NCI-H1417 treated with DMSO at 0.1 percent for 48 hours (cell line): ENCODE results near the gene CHRNB4.
"Not testable (repeated sequence)": the region's sequence is repeated elsewhere in the genome, so short reads cannot be mapped to it uniquely, and the experiment has no call there.

Experiments
- DNase-seq: peaks from one replicate; lab custom pipeline; 2025; lab: John Stamatoyannopoulos, UW

The CHRNB4 gene

DNA sequence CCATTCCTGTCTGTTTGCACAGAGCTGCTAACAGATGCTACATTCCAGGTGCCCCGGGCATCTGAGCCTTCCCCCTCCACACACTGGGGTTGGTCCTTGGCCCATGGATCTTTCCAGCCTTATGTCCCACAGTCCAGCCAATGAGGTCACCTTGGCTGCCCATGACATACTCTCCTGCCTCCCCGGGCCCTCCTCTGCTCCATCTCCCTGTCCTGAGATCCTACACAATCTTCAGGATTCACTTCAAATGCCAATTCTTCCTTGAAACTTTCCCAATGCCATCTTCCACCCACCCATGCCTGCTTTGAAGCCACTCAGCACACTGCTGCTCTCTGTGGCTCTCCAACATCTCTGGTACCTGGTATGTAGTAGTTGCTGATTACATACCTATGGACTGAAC is 24.5 kb downstream of the CHRNB4 start:
- no peak for DNase-seq

DNA sequence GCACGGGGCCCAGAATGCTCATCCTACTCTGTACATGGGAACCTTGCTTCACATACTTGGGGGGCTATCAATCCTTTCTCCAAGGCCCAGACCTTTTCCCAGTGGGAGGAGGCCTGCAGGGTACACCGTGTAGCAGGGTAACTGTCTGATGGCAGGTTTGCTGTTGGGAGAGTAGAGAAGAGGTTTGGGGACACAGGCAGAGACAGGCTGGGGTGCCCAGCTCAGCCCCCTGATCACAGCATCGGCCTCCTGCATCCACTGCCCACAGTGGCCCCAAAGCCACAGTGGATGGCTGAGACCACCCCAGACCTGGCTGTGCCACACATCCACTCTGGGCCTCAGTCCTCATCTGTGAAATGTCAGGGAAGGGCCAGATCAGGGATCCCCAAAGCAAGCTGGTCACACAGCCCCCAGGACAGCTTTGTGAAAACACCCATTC is 25.8 kb downstream of the CHRNB4 start:
- DNase-seq = no peak

DNA sequence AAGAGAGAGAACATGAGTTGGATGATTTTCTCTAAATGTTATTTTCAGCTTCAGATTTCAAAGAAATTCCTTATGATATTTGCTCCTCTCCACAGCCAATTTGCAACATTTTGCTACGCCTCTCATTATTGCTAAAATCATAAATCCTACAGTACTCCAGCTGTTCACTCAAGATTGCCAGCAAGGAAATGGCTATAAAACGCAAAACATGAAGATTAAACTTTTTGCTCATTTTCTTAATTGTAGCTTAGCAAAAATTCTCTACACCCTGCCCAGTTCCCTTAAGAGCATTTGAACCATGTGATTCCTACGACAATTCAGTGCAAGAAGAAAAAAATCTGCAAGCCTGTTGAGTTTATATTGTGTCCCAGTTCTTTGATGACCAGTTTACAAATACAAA is 27.0 kb downstream of the CHRNB4 start:
- no peak for DNase-seq

DNA sequence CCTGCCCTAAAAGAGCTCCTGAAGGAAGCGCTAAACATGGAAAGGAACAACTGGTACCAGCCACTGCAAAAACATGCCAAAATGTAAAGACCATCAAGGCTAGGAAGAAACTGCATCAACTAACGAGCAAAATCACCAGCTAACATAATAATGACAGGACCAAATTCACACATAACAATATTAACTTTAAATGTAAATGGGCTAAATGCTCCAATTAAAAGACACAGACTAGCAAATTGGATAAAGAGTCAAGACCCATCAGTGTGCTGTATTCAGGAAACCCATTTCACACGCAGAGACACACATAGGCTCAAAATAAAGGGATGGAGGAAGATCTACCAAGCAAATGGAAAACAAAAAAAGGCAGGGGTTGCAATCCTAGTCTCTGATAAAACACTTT is 31.5 kb downstream of the CHRNB4 start:
- DNase-seq = not testable (repeated sequence)

DNA sequence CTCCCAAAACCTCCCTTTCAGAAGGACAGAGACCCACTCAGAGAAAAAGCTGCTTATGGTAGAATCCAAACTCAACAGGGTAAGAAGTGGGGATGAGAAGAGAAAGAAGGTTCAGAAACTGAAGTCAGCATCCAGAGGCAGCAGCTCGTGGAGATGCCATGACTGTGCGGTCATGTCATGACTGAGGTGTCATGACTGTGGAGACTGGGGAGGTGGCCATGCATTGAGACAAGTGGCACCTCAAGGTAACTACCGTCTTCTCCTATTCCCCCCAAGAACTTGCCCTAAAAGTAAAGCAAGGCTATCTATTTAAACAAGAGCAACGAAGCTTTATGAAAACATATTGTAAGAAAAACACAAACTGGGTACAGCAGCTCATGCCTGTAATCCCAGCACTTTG is 35.3 kb downstream of the CHRNB4 start:
- no peak for DNase-seq

DNA sequence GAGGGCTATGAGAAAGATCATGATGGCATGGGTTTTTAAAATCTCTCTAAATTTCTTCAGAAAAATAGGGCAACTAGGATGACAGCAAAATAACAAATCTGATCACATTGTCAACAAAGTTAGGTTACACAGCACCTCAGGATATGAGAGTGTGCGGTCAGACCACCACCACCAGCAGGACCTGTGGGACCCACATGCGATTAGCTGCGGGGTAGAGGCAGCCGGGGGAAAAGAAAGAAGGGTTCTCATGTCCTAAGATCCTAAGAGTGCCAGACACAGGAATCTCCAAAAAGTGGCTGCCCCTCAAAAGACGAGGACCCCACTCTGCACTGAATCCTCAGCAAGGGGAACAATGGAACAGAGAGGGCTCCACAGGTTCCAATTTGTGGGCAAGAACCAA is 35.8 kb downstream of the CHRNB4 start:
- DNase-seq = no peak

DNA sequence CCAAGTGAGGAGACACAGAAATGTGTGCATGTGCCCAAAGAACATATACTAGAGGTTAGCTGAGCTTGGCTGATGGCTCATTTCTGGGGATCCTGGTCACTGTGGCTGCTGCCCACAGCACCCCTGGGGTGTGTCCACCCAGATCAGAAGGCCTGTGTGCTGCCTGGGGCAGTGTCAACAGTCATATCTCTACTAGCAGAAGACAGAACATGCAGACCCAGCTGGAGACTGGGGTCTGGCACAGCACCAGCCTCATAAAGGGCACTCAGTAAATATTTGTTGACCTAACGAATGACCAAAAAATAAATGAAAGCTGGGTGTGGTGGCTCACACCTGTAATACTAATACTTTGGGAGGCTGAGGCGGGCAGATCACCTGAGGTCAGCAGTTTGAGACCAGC is 36.6 kb downstream of the CHRNB4 start:
- no peak for DNase-seq

DNA sequence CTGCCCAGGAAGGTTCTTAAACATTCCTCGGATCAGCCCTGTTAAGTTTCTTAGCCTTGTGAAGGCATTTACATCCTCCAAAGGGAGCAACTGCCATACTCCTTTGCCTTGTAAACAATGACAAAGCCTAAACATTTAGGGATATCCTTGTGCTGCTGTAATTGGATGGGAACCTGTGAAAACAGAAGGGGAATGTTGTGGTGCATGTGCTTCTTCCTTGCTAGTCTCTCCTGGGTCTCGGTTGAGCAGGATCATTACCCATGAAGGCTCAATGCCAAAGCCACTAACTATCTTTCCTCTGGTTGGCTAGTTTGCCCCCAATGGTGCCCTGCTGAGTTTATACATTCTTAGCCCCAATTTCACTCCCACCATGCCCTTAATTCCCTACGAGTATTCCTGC is 37.5 kb downstream of the CHRNB4 start:
- no peak for DNase-seq

DNA sequence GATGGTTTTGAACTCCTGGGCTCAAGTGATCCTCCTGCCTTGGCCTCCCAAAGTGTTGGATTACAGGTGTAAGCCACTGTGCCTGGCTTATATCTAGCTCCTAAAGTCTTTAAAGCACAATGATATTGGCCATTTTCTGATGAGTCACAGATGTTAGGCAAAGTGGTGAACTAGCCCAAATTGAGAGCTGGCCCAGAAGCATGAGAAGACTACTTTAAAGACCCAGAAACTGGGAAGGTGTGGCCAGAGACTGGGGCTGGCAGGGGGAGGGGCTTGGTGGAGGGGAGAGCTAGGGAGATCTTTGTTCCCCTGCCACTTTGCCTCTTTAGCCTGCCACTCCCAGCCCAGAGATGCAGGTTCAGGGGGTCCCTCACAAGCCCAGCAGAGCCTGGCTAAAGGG is 41.8 kb downstream of the CHRNB4 start:
- no peak for DNase-seq

DNA sequence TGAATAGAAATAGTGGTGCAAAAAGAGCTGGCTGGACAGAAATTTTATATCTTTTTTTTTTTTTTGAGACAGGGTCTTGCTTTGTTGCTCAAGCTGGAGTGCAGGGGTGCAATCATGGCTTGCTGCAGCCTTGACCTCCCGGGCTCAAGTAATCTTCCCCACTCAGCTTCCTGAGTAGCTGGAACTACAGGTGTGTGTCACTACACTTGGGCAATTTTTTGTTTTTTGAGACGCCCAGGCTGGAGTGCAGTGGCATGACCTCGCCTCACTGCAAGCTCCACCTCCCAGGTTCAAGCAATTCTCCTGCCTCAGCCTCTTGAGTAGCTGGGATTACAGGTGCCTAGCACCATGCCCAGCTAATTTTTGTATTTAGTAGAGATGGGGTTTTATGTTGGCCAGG is 42.7 kb downstream of the CHRNB4 start:
- DNase-seq = no peak

DNA sequence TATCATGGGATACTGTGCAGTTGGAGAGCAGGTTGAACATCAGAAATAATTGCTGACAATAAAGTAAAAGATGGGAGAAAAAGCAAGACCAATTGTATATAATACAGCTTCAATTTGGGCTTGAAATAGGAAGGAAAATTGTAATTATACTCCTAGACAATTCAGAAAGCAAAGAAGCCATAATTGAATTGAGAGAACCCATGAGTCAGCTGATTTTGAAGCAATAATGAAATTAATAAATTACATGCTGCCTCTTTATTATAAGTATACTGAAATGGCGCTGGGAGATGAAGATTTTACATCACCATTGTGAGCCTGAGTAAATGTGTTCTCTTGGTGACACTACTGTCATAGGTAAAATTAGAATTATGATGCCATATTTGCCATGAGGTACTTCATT is 43.4 kb downstream of the CHRNB4 start:
- no peak for DNase-seq

DNA sequence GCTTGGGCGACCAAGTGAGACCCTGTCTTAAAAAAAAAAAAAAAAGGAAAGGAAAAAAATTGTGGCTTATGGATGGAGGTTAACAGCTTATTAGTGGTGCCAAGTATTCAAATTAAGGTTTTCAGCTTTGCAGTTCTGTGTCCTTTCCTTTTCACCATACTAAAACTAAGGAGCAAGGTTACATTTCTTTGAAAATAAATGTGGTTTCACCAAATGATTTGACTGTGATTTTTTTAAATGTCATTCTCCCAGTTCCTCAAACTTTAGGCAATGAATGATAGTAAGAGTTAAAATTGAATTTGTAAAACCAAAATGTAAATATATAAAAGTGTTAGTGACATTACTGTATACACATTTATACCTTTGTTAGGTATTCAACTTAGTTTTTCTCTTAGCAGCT is 66.1 kb downstream of the CHRNB4 start:
- DNase-seq = no peak
